Omental fat pad (tissue), 4 donors: ENCODE measurements around the gene SH3BGRL2. TPM values are rescaled to one million over a fixed set of nuclear protein-coding genes. Genes with fewer than 3 reads are reported as not detected.
"Not testable (repeated sequence)": the region's sequence is repeated elsewhere in the genome, so short reads cannot be mapped to it uniquely, and the experiment has no call there.

Source experiments
- ATAC-seq: fragments of 150-250 bp; one replicate; pipeline ENCODE4 v1.9.1; 2016; ENCODE audit warnings: mild to moderate bottlenecking, moderate library complexity; ENCODE audit not compliant: low FRiP score
- DNase-seq: peaks from one replicate; pipeline ENCODE4 v3.0.0-alpha.2; 2019; ENCODE audit warnings: low spot score
- CTCF ChIP-seq, 3 donors: fragments of 450-650 bp; IDR thresholded peaks; one replicate each; pipeline ENCODE4 v1.5.1; 2016 to 2017; ENCODE audit warnings: antibody characterized with exemption in 3 of 3, mild to moderate bottlenecking in 3 of 3, moderate library complexity in 2 of 3
- total RNA-seq, 4 donors: library from RNA; depleted of rRNA; stranded (reverse); fragments of >200 nt; gene quantifications; one replicate each; pipeline ENCODE4 v1.1.0, GENCODE V29; 2016

Gene SH3BGRL2
- total RNA-seq, 4 donors from 2014 or later: 22.9 to 179 (median 39.0) TPM

GRCh38 chr6:79613912-79614311, 17.2 kb upstream of the SH3BGRL2 start:
- no peak for DNase-seq
- no peak for TF ChIP-seq CTCF (IDR thresholded peaks at IDR 0.05)
- ATAC-seq: no peak

GRCh38 chr6:79614326-79615305, 16.5 kb upstream of the SH3BGRL2 start:
- DNase-seq (no peak), ATAC-seq (no peak)
- no peak for TF ChIP-seq CTCF (IDR thresholded peaks at IDR 0.05)

- TF ChIP-seq CTCF (IDR thresholded peaks at IDR 0.05): no peak
- DNase-seq: no peak
- ATAC-seq: no peak
These were observed 13.6 kb upstream of the SH3BGRL2 start for GRCh38 chr6:79617518-79617941.

GRCh38 chr6:79618425-79618824, 12.7 kb upstream of the SH3BGRL2 start:
- DNase-seq, ATAC-seq: not testable (repeated sequence)

- ATAC-seq (no peak), DNase-seq (no peak)
- TF ChIP-seq CTCF (IDR thresholded peaks at IDR 0.05): no peak
These were observed 9.6 kb upstream of the SH3BGRL2 start for GRCh38 chr6:79621579-79621978.

GRCh38 chr6:79622364-79622763, 8.8 kb upstream of the SH3BGRL2 start:
- TF ChIP-seq CTCF (IDR thresholded peaks at IDR 0.05): no peak
- no peak for DNase-seq
- no peak for ATAC-seq

- DNase-seq: no peak
- no peak for TF ChIP-seq CTCF (IDR thresholded peaks at IDR 0.05)
- no peak for ATAC-seq
These were observed 8.0 kb upstream of the SH3BGRL2 start for GRCh38 chr6:79623106-79623505.
